Fibroblast of pulmonary artery (primary cell): ENCODE measurements around the gene BRF1.

Source experiments
- DNase-seq: peaks from one replicate; pipeline ENCODE4 v3.0.0-alpha.2; 2010; ENCODE audit warnings: low read depth
- H3K4me3 ChIP-seq: replicated peaks from 2 replicates; pipeline ENCODE4 v1.5.1; 2011; ENCODE audit warnings: low read depth, mild to moderate bottlenecking, control low read depth, low read length, moderate library complexity
- TF ChIP-seq, protein P1 (sequence below): IDR thresholded peaks from 2 replicates; pipeline ENCODE4 v1.5.1; 2011; ENCODE audit warnings: mild to moderate bottlenecking, control low read depth, low read length, inconsistent platforms; ENCODE audit errors: missing control alignments

The BRF1 gene

DNA sequence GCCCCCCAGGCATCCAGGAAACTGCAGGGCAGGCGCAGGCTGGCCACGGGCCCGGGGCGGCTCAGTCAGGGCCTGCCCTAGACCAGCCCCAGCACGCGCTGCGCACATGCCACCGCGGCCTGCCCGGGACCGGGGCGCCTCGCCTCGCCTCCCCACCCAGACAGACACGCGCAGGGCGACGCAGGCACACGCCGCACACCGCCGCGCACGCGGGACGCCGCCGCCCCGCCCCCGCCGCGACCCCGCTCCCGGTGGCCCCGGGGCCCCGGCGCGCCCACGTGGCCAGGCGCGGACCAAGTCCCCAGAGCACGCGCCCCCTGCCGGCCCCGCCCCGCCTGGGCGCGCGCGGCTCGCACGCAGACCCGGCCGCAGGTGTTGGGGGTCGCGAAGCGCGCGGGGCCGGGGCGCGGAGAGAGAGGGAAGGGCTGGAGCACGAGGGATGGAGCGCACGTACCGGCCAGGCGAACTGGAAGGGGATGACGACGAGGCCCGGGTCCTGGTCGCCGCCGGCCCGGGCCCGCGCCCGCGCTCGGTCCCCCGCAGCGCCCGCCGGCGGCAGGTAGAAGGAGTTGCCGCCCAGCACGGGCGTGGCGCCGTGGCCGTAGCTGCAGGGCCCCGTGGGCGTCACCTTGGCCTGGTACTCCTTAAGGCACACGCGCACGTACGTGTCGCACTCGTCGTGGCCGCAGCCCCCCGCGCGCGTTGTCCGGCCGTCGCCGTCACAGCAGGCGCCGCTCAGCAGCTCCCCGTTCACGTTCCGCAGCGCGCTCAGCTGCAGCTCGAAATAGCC, 133.3 kb downstream of the BRF1 start:
- no peak overlapping the region for H3K4me3 ChIP-seq
- DNase-seq, result no peak
- TF ChIP-seq, protein P1, sequence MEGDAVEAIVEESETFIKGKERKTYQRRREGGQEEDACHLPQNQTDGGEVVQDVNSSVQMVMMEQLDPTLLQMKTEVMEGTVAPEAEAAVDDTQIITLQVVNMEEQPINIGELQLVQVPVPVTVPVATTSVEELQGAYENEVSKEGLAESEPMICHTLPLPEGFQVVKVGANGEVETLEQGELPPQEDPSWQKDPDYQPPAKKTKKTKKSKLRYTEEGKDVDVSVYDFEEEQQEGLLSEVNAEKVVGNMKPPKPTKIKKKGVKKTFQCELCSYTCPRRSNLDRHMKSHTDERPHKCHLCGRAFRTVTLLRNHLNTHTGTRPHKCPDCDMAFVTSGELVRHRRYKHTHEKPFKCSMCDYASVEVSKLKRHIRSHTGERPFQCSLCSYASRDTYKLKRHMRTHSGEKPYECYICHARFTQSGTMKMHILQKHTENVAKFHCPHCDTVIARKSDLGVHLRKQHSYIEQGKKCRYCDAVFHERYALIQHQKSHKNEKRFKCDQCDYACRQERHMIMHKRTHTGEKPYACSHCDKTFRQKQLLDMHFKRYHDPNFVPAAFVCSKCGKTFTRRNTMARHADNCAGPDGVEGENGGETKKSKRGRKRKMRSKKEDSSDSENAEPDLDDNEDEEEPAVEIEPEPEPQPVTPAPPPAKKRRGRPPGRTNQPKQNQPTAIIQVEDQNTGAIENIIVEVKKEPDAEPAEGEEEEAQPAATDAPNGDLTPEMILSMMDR, result no peak

DNA sequence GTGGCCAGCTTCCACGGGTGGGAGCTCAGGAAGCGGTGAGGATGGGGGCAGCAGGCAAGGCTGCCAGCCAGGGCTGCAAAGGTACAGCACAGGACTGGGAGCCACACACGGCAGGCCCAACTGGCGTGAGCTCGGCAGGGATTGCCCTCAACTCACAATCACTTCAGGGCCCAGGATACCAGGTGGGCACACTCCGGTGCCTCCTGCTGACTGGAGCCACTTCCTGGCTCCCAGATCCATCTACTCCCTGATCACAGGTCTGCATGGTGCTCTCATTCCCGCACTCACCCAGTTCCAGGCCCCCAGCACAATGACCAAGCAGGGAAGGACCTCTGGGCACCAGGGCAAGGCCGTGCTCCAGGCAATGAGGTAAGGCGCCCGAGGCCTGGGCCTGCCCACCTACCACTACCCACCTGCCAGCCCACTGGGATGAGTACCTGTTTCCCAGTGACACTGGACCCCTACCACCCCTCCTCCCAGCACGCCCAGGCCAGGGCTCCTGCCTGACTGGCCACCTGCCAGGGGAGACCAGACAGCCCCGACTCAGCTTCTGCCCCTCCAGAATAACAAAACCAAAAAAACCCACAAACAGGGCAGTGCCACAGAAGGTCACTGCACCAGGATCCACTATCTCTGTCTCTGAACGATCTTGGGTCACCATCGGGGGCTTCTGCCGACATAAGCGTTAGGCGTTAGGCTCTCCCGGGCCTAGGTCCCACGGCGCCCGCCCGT, 134.1 kb downstream of the BRF1 start:
- H3K4me3 ChIP-seq, result no peak overlapping the region
- TF ChIP-seq, protein P1, result no peak
- DNase-seq, result no peak

DNA sequence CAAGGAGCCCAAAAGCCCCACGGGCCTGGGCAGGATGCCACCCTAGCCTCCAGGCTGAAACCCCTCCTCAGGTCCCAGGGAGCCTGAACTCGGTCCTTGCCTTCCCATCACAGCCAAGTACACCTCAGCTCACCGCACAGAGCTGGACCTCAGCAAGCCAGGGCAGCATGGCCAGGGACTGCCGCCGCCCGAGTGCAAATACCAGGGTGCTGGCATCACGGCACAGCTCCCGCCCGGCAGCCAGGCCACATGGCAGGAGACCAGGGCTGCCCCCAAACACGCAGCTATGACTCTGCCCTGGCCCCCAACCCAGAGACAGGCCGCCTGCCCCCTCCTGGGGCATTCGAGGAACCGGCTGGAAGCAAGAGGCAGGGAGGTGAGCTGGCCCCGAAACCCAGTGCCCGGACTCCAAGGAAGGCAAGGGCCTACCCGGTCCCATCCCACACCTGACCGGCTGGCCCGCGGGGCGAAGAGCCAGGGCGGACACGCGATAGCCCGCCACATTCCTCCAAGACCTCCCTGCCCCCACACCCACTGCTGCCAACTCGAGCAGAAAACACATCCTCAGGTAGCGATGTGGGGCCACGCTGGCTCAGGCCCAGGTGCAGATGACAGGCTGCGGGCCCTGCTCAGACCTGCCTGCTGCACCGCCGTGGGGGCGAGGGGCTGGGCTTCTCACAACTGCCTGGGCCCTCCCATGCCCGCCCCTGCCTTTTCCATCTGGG, 134.9 kb downstream of the BRF1 start:
- DNase-seq, result no peak
- TF ChIP-seq, protein P1, result no peak
- H3K4me3 ChIP-seq, result no peak overlapping the region

DNA sequence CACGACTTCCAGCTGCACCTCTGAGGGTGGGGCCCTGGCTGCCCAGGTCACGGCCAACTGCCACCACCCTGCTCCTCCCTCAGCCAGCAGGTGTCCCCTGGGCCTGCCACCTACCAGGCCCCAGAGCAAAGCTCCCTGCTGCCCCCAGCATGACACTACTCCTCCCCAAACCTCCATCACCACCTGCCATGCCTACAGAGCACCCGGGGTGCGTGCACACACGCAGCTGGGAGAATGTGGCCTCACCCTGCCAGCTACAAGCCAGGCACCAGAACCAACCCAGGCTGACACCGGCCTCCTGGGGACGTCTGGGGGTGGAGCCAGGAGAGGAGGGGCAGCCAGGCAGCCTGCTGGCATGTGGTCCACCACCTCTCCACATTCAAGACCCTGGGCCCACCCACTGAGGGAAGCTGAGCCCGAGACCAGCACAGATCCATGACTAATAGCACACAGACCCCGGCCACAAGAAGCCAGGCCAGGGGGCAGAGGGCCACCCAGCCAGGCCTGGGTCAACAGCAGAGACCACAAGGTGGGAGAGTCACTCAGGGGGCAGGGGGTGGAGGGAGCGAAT, 135.6 kb downstream of the BRF1 start:
- no peak for DNase-seq
- H3K4me3 ChIP-seq, result no peak overlapping the region
- TF ChIP-seq, protein P1, result no peak

DNA sequence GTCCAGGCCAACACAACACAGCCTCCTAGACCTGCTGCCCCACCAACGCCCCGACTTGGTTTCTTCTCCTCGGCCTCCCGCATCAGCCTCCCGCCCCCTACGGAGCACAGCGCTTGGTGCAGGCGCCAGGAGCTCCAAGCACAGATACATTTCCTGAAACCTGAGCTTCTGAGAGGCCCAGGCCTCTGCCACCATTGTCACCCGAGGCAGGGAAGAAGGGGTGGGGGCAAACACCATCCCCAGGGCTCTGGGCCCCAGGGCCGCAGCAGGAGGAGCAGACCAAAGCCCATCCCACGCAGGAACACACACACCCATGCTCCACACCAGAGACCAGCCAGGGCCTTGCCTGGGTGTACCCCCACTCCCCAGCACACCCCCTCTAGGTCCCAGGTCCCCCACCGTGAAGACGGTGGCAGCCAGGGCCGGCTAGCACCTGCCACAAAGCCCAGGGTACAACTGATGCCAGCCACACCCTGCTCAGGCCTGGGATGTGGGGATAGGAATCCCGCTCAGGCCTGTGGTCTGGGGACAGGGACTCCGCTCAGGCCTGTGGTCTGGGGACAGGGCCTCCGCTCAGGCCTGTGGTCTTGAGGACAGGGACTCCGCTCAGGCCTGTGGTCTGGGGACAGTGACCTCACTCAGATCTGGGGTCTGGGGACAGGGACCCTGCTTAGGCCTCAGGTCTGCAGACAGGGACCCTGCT, 137.6 kb downstream of the BRF1 start:
- H3K4me3 ChIP-seq, result no peak overlapping the region
- DNase-seq, result no peak
- TF ChIP-seq, protein P1, result no peak

DNA sequence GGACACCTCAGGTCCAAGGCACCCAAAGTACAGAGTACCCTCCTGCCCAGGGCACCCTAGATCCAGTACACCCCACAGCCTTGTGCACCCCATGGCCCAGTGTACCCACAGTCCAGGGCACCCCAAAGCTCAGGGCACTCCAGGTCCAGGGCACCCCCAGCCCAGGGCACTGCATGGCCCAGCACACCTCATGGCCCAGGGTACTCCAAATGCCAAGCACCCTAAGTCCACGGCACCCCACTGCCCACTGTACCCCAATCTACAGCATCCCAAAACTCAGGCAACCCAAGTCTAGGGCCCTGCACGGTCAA, 138.2 kb downstream of the BRF1 start:
- TF ChIP-seq, protein P1, result no peak

More for the DNA sequence above, 138.2 kb downstream of the BRF1 start:
- DNase-seq, result no peak
- no peak overlapping the region for H3K4me3 ChIP-seq
